ENCODE measurements around the gene SETBP1. TPM values are rescaled to one million over a fixed set of nuclear protein-coding genes. Genes with fewer than 3 reads are reported as not detected.

Gene SETBP1
- total and polyA plus RNA-seq, 9 of the 15 experiments (the other 6 are each of a cell fraction or from before 2014, with no cell fraction given), result under 0.01 to 0.13 (median 0.04) TPM

DNA sequence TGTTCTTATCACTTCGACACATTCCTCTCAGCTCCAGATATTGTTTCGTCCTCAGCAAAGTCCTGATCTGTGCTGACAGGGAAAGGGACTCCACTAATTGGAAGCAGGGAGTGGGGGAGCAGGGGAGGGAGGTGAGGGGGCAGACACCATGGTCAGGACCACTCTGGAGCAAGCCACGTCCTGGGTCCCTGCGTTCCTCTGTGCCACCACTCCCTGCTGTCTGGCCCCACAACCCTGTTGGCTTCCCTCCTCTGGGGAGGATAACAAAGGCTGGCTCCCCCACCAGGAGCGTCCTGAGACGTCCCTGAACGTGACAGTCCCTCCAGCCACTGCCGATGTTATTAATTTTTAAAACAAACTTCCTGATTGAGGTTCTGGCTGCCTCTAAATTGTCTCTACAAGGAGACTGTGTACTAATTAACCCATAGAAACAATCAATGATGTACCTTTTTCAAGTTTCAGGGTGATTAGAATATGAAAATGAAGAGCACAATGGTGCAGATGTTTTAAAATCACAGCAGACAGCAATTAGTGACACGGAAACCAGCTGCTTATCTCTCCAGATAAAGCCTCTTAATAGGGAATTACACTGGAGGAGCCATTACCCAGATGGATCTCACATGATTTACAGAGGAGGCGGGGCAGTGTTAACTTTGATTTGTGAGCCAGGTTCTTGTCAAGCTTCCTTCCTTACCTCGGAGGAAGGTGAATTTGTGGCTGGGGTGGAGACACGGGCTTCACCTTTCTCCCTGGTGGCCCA is 257.5 kb downstream of the SETBP1 start:
- H2AFZ ChIP-seq (ENCODE audit: low read depth, low read length), result no peak overlapping the region
- POLR2A ChIA-PET, result interaction anchor here (0.8 kb wide), 1 partner anchor 11 kb away, joined by 3 read pairs; no protein-coding TSS in a partner anchor
- intact Hi-C loops (cut with micrococcal nuclease) (no loop called here), in situ Hi-C loops (cut with MboI) (no loop called here)
- H3K36me3 ChIP-seq (ENCODE audit: control insufficient read depth, insufficient read depth, low read length), result no peaks in the 10 kb centered on the region
- ATAC-seq (no peak), FAIRE-seq (no peak), DNase-seq (ENCODE audit: extremely low read depth in 1 of 4, low spot score in 3 of 4) (no peak)
- no peaks in the 10 kb centered on the region for H4K20me1 ChIP-seq (replicated peaks; ENCODE audit: control insufficient read depth, insufficient read depth, low read length)
- H3K4me1 ChIP-seq (replicated peaks in 1 of 2; ENCODE audit: control insufficient read depth in 2 of 2, insufficient read depth in 2 of 2, low read length in 2 of 2), result no peaks in the 10 kb centered on the region
- H3K79me2 ChIP-seq (ENCODE audit: control insufficient read depth, insufficient read depth, low read length), result no peaks in the 10 kb centered on the region
- H3K4me3 ChIP-seq, result no peak overlapping the region
- no peaks in the 10 kb centered on the region for H3K9me3 ChIP-seq (replicated peaks; ENCODE audit: control insufficient read depth, insufficient read depth, low read depth, low read length)
- H3K9ac ChIP-seq (ENCODE audit: insufficient read depth in 1 of 2, low read depth in 2 of 2, low read length in 2 of 2), result no peak overlapping the region
- no peak for TF ChIP-seq SAFB (IDR thresholded peaks at IDR 0.05; ENCODE audit: borderline replicate concordance, low read depth, low read length)
- TF ChIP-seq BCL6 (CRISPR knock-in tag; IDR thresholded peaks at IDR 0.05), result no peak
- no peak for TF ChIP-seq SMAD4 (CRISPR knock-in tag; conservative IDR thresholded peaks at IDR 0.05)
- no peak for TF ChIP-seq GABPB1 (CRISPR knock-in tag; IDR thresholded peaks at IDR 0.05)
- peak in 1 of 2 experiments; percentile 26; a peak in 2 of 4 replicates for TF ChIP-seq KDM1A (IDR thresholded peaks at IDR 0.05)
- no peak for TF ChIP-seq DNMT1 (IDR thresholded peaks at IDR 0.05)
- TF ChIP-seq SAFB2 (IDR thresholded peaks at IDR 0.05; ENCODE audit: borderline replicate concordance, low read depth, low read length, severe bottlenecking), result no peak
- no peak for TF ChIP-seq ZNF311 (CRISPR knock-in tag; IDR thresholded peaks at IDR 0.05)
- 5% methylated on average over 6 of the region's 12 CpGs for WGBS (ENCODE audit: insufficient coverage, low coverage, missing lambda C conversion rate)
- BruUV-seq (replicated peaks), result no TSS peak
- H3K27ac ChIP-seq (ENCODE audit: extremely low read depth, low read depth, low read length), result no peak overlapping the region
- H3K27me3 ChIP-seq (ENCODE audit: control insufficient read depth in 2 of 2, insufficient read depth in 2 of 2, low read length in 2 of 2), result 0 out of 5 replicates have a peak, but pooled peaks cover 0 to 5% of the 10 kb centered on the region in 2 experiments
- H3K9me1 ChIP-seq (ENCODE audit: control insufficient read depth, insufficient read depth, low read length), result no peaks in the 10 kb centered on the region
- CTCF ChIA-PET (ENCODE audit: low intra/inter-chr PET ratio), result no interaction called here
- H3K4me2 ChIP-seq (ENCODE audit: insufficient read depth, low read length), result no peak overlapping the region
